H1 (cell line): ENCODE data around the gene AMZ1. TPM values are rescaled to one million over a fixed set of nuclear protein-coding genes. Genes with fewer than 3 reads are reported as not detected.

Source experiments
- CBX5 ChIP-seq: fragments of 300-800, 300-1000 bp; sonication (generic); IDR thresholded peaks from 2 replicates; pipeline ENCODE4 v1.7.1; 2016; ENCODE audit warnings: antibody characterized with exemption, low read length, low read depth
- HDAC6 ChIP-seq: IDR thresholded peaks from one replicate; pipeline ENCODE4 v1.7.1; 2012; ENCODE audit warnings: low read depth, mild to moderate bottlenecking, inconsistent platforms, low read length, moderate library complexity
- POLR2A ChIP-seq, 2 experiments: IDR thresholded peaks; 1 replicate in 1 of 2; 2 replicates in 1 of 2; pipeline ENCODE4 v1.6.1; 2011; ENCODE audit warnings: low read depth in 2 of 2, low read length in 2 of 2, mild to moderate bottlenecking in 2 of 2; ENCODE audit errors: control extremely low read depth in 1 of 2
- RXRA ChIP-seq: IDR thresholded peaks from 2 replicates; pipeline ENCODE4 v1.6.1; 2011; ENCODE audit warnings: low read depth, mild to moderate bottlenecking, low read length, moderate library complexity; ENCODE audit not compliant: insufficient read depth
- SIN3A ChIP-seq, 2 experiments: IDR thresholded peaks in 1 of 2; conservative IDR thresholded peaks in 1 of 2; 2 replicates each; pipeline ENCODE4 v1.6.1; 2011 to 2012; ENCODE audit warnings: low read length in 2 of 2, improper control_type of control experiment in 1 of 2, low read depth in 1 of 2, mild to moderate bottlenecking in 1 of 2
- SP1 ChIP-seq: IDR thresholded peaks from 2 replicates; pipeline ENCODE4 v1.6.1; 2011; ENCODE audit warnings: low read depth, low read length
- USF2 ChIP-seq: IDR thresholded peaks from 2 replicates; pipeline ENCODE4 v1.6.1; 2011; ENCODE audit warnings: low read length, improper control_type of control experiment
- polyA plus RNA-seq, 7 experiments: library from polyadenylated mRNA; depleted of rRNA in 3 of 7; stranded (reverse) in 5 of 7; unstranded in 2 of 7; fragments of >200 nt in 5 of 7; fragments of 200-250 nt in 2 of 7; gene quantifications; 1 replicate in 5 of 7; 2 replicates in 1 of 7; 4 replicates in 1 of 7; pipeline versions ENCODE4 v1.2.1 to v1.2.3, GENCODE V29; 2011 to 2013; ENCODE audit warnings: missing spikeins in 2 of 7, mixed read lengths in 2 of 7
- total RNA-seq: library from RNA; stranded (reverse); fragmentation: NEBNext Ultra II Directional; extraction: Animal tissue kit (Norgen Biotek cat#: 25700); gene quantifications from 2 replicates; pipeline ENCODE4 v1.2.1, GENCODE V29; 2021

Gene AMZ1
- total and polyA plus RNA-seq, 2 of the 8 experiments (the other 6 are each of a cell fraction or from before 2014, with no cell fraction given), result 0.59 to 1.4 TPM

DNA sequence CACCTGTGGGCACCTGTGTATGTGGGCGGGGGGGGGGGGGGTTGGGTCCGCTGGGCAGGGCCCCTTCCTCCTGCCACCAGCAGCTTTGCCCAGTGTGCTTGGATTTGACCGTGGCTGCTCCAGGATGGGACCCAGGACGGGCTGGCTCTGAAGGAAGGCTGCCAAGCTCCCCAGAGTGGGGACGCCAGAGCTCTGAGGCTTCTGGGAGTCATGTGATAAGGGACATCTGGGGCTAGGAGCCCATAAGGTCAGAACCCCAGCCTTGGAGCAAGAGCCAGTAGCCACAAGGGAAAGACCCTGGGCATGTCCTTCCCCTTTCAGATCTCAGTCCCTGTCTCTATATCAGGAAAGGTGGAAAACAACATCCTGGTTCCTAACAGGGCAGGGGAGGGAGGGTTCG lies 21.8 kb upstream of the AMZ1 start (continued):
- TF ChIP-seq USF2, result no peak
- no peak for TF ChIP-seq HDAC6
- TF ChIP-seq POLR2A (IDR thresholded peaks at IDR 0.05; ENCODE audit: control extremely low read depth in 1 of 2, low read depth in 2 of 2, low read length in 2 of 2), result no peak
- no peak for TF ChIP-seq SIN3A (conservative IDR thresholded peaks at IDR 0.05 in 1 of 2, IDR thresholded peaks at IDR 0.05 in 1 of 2; ENCODE audit: low read depth in 1 of 2, low read length in 2 of 2)
- TF ChIP-seq CBX5, result no peak
- TF ChIP-seq RXRA, result no peak
- TF ChIP-seq SP1, result no peak
